ENCODE data around the gene TMEM209. TPM values are rescaled to one million over a fixed set of nuclear protein-coding genes. Genes with fewer than 3 reads are reported as not detected.

TMEM209 gene
- total RNA-seq = 11.6 and 14.5 TPM in 2 replicates

DNA sequence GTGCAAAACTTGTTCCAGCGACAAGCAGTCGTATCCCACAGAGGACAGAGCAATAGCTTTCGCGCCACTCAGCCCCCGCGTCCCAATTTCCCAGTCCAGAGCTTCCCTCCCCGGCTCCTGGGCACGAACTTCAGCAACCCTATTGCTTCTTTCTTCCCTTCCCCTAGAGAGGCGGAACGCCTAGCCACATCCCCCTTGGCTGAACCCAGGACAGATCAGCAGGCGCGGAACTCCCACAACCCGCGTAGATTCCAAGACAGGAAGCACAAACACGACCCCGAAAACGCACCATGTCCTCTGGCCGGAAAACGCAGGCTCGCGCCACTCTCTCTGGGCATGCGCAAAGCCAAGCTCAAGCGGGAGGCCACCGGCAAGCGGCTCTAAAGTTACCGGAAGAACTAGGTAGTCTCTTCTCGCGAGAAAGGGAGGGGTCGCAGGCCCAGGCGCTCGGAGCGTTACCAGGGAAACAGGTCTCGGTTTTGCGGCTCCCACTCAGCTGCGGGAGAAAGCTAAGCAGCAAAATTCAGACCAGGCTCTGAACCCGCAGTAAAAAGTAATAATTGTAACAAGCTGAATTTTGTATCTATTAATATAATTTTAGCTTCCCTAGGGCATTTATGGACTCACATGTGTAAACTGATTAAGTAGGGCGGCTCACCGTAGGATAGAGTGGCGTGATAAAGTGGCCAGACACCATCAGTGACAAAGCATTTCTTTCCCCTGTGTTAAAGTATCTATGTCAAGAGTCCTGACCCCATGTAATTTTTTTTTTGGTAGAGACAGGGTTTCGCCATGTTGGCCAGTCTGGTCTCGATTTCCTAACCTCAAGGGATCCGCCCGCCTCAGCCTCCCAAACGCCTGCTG, at the start of gene TMEM209:
TMEM209 (minus strand) TSS at position 323 of the 864 bp plus-strand sequence; CDS start at position 292, 31 bp downstream.

DNA sequence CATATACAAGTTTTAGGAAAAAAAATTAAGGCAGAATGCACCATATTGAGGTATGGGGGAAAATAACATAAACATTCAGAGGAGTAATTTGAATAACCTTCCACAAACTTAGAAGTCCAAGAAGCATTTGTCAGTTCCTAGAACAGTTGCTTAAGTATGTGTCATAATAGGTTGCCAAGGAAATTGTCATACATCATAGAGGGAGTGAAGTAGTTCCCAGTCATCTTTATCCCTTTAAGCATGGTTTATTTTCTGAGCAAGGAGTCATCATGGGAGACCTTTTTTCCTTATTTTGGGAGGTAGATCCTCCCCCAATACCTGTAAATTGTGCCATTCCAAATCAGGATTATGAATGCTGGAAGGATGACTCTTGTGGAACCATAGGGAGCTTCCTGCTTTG, 2.4 kb upstream of the TMEM209 start, which contains the start of gene SSMEM1:
SSMEM1 (plus strand) TSS at position 219 of the 400 bp plus-strand sequence; CDS start at position 270, 51 bp downstream.

Other genes starting within 250 kb of the TMEM209 start
- gene ZC3HC1, start 154.0 kb downstream of the TMEM209 start, total RNA-seq = 14.9 and 18.0 TPM in 2 replicates
- gene KLHDC10, start 134.9 kb downstream of the TMEM209 start, total RNA-seq = 15.5 and 18.2 TPM in 2 replicates
- not detected in 2 replicates for gene SSMEM1, start 2.5 kb upstream of the TMEM209 start, total RNA-seq
- not detected in 2 replicates for gene CPA2, start 61.5 kb upstream of the TMEM209 start, total RNA-seq
- 1.8 and 3.1 TPM in 2 replicates for gene CPA4, start 87.8 kb upstream of the TMEM209 start, total RNA-seq
- gene CPA5, start 139.4 kb upstream of the TMEM209 start, total RNA-seq = not detected in 2 replicates
- gene CPA1, start 175.1 kb upstream of the TMEM209 start, total RNA-seq = not detected in 2 replicates
- 24.9 and 26.9 TPM in 2 replicates for gene CEP41, start 235.6 kb upstream of the TMEM209 start, total RNA-seq

Data from epithelial cell of alveolus of lung (primary cell).